GM23248 (cell line): ENCODE measurements around the gene RHBG. TPM values are rescaled to one million over a fixed set of nuclear protein-coding genes. Genes with fewer than 3 reads are reported as not detected.
A peak's percentile ranks its signal among the peaks of the same experiment; 100 is the strongest.

Experiments
- DNase-seq: peaks from one replicate; pipeline ENCODE4 v3.0.0-alpha.2; 2015
- H2AFZ ChIP-seq: fragments of 200-600 bp; sonication (generic); 2 replicates; pipeline ENCODE4 v1.6.1; 2016; ENCODE audit warnings: antibody characterized with exemption
- H3F3A ChIP-seq: fragments of 200-600 bp; sonication (generic); 2 replicates; pipeline ENCODE4 v1.6.1; 2016; ENCODE audit warnings: mild to moderate bottlenecking, antibody characterized with exemption, mixed run types; ENCODE audit not compliant: insufficient read depth
- H3K27ac ChIP-seq: fragments of 200-600 bp; sonication (generic); 2 replicates; pipeline ENCODE4 v1.5.1; 2016; ENCODE audit warnings: mild to moderate bottlenecking
- H3K27me3 ChIP-seq: fragments of 200-600 bp; sonication (generic); replicated peaks from 2 replicates; pipeline ENCODE4 v1.6.1; 2016; ENCODE audit warnings: mild to moderate bottlenecking; ENCODE audit not compliant: insufficient read depth
- H3K36me3 ChIP-seq: fragments of 200-600 bp; sonication (generic); 2 replicates; pipeline ENCODE4 v1.6.1; 2016; ENCODE audit warnings: low read depth, mild to moderate bottlenecking
- H3K4me1 ChIP-seq: fragments of 200-600 bp; sonication (generic); 2 replicates; pipeline ENCODE4 v1.6.1; 2016; ENCODE audit warnings: mild to moderate bottlenecking; ENCODE audit not compliant: insufficient read depth
- H3K4me2 ChIP-seq: fragments of 200-600 bp; sonication (generic); one replicate; pipeline ENCODE4 v1.6.1; 2016; ENCODE audit warnings: mild to moderate bottlenecking; ENCODE audit not compliant: unreplicated experiment
- H3K4me3 ChIP-seq: fragments of 200-600 bp; sonication (generic); 2 replicates; pipeline ENCODE4 v1.5.1; 2016; ENCODE audit warnings: mild to moderate bottlenecking
- H3K79me2 ChIP-seq: fragments of 200-600 bp; sonication (generic); 2 replicates; pipeline ENCODE4 v1.6.1; 2016; ENCODE audit warnings: mild to moderate bottlenecking; ENCODE audit not compliant: insufficient read depth
- H3K9ac ChIP-seq: fragments of 200-600 bp; sonication (generic); 2 replicates; pipeline ENCODE4 v1.6.1; 2016; ENCODE audit warnings: mild to moderate bottlenecking
- H3K9me2 ChIP-seq: fragments of 200-600 bp; sonication (generic); 2 replicates; pipeline ENCODE4 v1.6.1; 2016; ENCODE audit warnings: mixed run types, mild to moderate bottlenecking, moderate library complexity; ENCODE audit not compliant: insufficient read depth
- H3K9me3 ChIP-seq: fragments of 200-600 bp; sonication (generic); one replicate; pipeline ENCODE4 v1.6.1; 2017; ENCODE audit warnings: low read depth
- H4K20me1 ChIP-seq: fragments of 200-600 bp; sonication (generic); 2 replicates; pipeline ENCODE4 v1.6.0; 2016; ENCODE audit not compliant: insufficient read depth
- EZH2 ChIP-seq: fragments of 200-600 bp; sonication (generic); IDR thresholded peaks from 2 replicates; pipeline ENCODE4 v1.6.1; 2018; ENCODE audit warnings: antibody characterized with exemption, mild to moderate bottlenecking; ENCODE audit not compliant: insufficient read depth, poor library complexity, severe bottlenecking
- EZH2phosphoT487 ChIP-seq: fragments of 200-600 bp; sonication (generic); IDR thresholded peaks from 2 replicates; pipeline ENCODE4 v1.6.1; 2018; ENCODE audit warnings: antibody characterized with exemption, moderate library complexity, mild to moderate bottlenecking, low read depth; ENCODE audit not compliant: insufficient read depth
- WGBS, 2 experiments: methylation state at CpG; one replicate each; pipeline ENCODE4 v1.1.6; 2015 to 2017; ENCODE audit warnings: low lambda C conversion rate in 2 of 2, low coverage in 1 of 2; ENCODE audit errors: missing lambda C conversion rate in 2 of 2; 5-methylcytosine and 5-hydroxymethylcytosine counted together
- in situ Hi-C: fragments of 300-500 bp; cut with MboI; formaldehyde crosslinking; loops from 2 replicates; pipeline ENCODE4 v1.15.0; 2020
- polyA plus RNA-seq: library from polyadenylated mRNA; unstranded; fragments of >200 nt; fragmentation: Nextera tagmentation; extraction: Ambion mirVana; gene quantifications from 2 replicates; pipeline ENCODE4 v1.2.1, GENCODE V29; 2016
- total RNA-seq: library from RNA; depleted of rRNA; stranded (reverse); fragments of >200 nt; shearing (Covaris generic); gene quantifications from 2 replicates; pipeline ENCODE4 v1.2.3, GENCODE V29; 2014

RHBG gene
- total and polyA plus RNA-seq, 2 experiments from 2014 or later = not detected

DNA sequence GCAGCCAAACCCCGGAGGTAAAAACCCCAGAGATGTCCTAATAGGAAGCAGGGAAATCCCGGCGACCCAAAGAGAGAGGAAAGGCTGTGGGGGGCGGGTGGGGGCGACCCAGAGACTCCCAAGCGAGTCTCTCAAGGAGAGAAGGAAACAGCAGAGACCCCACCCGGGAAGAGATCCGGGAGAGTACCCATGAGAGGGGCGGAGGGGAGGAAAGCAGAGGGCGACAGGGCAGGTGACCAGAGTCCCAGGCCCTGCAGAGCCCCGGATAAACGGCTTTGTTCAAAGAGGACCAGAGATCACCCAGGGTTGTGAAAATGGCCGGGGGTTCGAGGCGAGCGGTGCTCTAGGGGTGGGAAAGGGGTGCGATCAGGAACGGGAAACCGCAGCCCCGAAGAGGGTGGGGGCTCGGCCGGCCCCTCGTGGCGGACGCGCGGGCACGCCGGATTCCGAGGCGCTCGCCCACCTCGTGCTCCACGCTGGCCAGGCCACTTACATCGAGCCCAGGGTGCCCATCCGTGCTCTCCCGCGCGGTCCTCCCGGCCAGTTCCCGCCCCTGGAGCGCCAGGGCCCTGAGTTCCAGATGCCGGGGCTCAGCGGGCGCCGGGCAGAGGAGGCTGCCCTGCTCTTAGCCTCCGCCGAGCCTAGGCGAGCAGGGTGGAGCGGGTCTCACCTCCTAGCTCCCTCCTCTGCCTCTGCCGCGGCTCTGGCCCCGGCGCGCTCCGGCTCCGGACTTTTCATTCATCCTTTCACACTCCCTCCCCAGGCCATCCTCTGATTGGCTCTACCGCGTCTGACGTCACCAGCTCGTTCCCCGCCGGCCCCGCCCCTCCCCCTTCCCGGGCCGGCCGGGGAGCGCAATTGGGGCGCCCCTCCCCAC, 52.3 kb downstream of the RHBG start:
- in situ Hi-C loops = no loop called here
- H3K4me3 ChIP-seq = peak overlapping the region; percentile 44

DNA sequence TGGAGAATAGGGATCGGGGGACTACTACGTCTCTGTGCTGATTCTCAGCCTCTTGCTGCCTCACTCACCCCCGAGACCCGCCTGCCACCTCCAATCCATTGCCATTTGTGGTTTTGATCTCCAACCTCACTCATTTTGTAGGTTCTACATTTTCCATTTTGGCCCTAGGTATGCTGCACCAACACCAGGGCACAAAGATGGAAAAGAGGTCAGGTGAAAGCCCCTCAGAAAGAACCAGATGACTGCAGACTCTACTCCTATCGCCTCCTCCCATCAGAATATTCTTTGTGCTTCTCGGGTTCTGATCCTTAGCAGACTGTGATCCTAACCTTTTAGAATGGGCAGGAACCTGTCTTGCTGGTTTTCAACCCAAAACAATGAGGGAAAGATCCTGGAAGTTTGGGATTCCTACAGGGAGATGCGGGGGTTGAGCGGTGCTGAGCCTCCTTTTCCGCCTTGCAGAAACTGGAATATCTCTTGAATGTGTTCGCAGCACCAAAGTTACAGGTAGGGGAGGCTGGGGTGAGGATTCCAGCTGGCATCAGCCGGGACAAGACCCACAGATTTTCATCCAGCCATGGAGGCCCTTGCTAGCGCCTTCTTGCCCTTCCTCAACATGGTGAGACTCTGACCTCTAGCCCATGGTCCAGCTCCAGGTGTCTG, 53.1 kb downstream of the RHBG start:
- Histone ChIP-seq H3K4me1 (no peaks in the 10 kb centered on the region), H3K27ac (no peak overlapping the region), H3K4me3 (peak overlapping the region; percentile 44), H2AFZ (peak overlapping the region; percentile 23; the same call in 1 of the 2 replicates), H4K20me1 (no peaks in the 10 kb centered on the region), H3K4me2 (peak overlapping the region; percentile 25), H3F3A (no peaks in the 10 kb centered on the region), H3K27me3 (peaks cover 94% of the 10 kb centered on the region), H3K79me2 (no peaks in the 10 kb centered on the region), H3K9me3 (no peaks in the 10 kb centered on the region), H3K9ac (no peak overlapping the region), H3K9me2 (no peaks in the 10 kb centered on the region), H3K36me3 (no peaks in the 10 kb centered on the region)
- DNase-seq = no peak
- in situ Hi-C loops = no loop called here
- 8% methylated on average over 12 of the region's 12 CpGs for WGBS, 2 experiments
- TF ChIP-seq EZH2phosphoT487 = no peak; the same call in 1 of the 2 replicates
- peak; percentile 69 for TF ChIP-seq EZH2

More for the DNA sequence above, 52.3 kb downstream of the RHBG start:
- peak; percentile 82 for DNase-seq
- H3K27ac ChIP-seq = no peak overlapping the region
- no peaks in the 10 kb centered on the region for H3K9me2 ChIP-seq
- H3K9me3 ChIP-seq = no peaks in the 10 kb centered on the region
- H3K9ac ChIP-seq = no peak overlapping the region
- TF ChIP-seq EZH2phosphoT487 (no peak; the same call in none of the 2 replicates), EZH2 (no peak)
- peak overlapping the region; percentile 23; the same call in 1 of the 2 replicates for H2AFZ ChIP-seq
- H4K20me1 ChIP-seq = no peaks in the 10 kb centered on the region
- H3K36me3 ChIP-seq = no peaks in the 10 kb centered on the region
- WGBS, 2 experiments = 9% methylated on average over 45 to 69 of the region's 69 CpGs
- H3F3A ChIP-seq = no peaks in the 10 kb centered on the region
- H3K4me2 ChIP-seq = peak overlapping the region; percentile 25
- no peaks in the 10 kb centered on the region for H3K4me1 ChIP-seq
- H3K27me3 ChIP-seq = peaks cover 94% of the 10 kb centered on the region
- no peaks in the 10 kb centered on the region for H3K79me2 ChIP-seq

DNA sequence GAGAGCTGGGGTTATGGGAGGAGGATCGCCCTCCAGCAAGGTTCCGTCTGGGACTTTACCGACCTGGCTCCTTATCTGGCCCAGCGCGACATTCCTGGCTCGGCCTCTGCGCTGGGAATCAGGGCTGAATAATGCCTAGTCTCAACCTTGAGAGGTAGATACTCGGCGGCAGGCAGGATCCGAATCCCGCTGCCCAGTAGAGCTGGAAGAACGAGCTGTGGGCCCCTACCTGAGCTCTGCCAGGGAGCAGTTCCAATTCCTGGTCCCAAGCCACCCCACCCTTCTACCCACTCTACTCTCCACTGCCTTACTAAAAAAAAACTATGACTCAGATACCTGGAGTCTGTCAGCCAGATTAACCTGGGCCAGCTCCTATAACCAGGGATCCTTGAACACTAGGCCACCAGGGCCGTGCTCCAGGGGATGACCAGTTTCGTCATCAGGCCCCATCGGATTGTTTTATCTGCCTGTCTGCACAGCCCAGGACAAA, 53.6 kb downstream of the RHBG start:
- 8 to 11% methylated on average over 14 to 15 of the region's 15 CpGs for WGBS, 2 experiments
- Histone ChIP-seq H3K4me1 (no peaks in the 10 kb centered on the region), H3K9me2 (no peaks in the 10 kb centered on the region), H2AFZ (no peak overlapping the region), H4K20me1 (no peaks in the 10 kb centered on the region), H3K9ac (no peak overlapping the region), H3K27me3 (peaks cover 94% of the 10 kb centered on the region), H3K36me3 (no peaks in the 10 kb centered on the region), H3K79me2 (no peaks in the 10 kb centered on the region), H3K27ac (no peak overlapping the region), H3F3A (no peaks in the 10 kb centered on the region), H3K4me3 (no peak overlapping the region), H3K4me2 (no peak overlapping the region), H3K9me3 (no peaks in the 10 kb centered on the region)
- in situ Hi-C loops = no loop called here
- TF ChIP-seq EZH2 (no peak), EZH2phosphoT487 (no peak)
- DNase-seq = no peak

DNA sequence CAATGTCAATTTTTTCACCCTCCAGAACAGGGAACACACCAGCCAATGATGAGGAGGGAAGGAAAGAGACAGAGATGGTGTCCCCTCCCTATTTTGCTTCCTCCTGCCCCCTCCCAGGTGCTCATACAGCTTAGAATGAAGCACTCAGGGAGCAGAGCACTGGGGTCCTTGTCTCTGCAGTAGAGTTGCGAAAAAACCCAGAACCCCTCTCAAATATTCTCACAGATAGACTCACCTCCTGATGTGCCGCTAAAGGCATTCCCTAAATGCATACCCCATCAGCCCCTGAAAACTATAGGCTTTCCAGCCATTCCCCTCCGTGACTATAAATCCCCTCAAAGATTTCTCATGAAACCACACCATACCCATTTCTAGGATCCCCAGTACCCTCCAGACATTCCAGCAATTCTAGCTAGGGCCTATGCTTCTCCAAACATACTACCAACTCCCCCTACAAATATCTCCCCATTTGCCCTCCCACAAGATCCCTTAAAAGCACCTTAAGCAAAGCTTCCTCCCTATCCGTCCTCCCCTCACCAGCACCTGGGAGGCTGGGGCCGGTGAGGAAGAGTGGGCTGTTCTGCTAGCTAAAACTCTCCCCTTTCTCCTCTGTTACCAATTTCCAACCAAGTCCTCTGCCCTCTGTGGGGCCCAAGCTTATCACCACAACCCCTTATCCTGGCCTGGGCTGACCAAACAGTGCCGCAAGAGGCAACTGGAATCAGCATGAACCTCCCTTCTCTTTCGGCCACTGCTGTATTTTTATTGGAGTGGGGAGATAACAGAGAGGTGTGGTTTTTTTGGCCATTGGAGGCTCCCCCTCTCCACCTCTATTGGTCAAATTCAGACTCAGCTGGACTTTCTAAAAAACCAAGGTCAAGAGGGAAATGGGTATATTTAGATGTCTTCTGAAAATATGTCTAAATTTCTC, 54.7 kb downstream of the RHBG start:
- in situ Hi-C loops = no loop called here
- H3K79me2 ChIP-seq = no peaks in the 10 kb centered on the region
- no peaks in the 10 kb centered on the region for H3K36me3 ChIP-seq
- no peak overlapping the region for H3K4me3 ChIP-seq
- peaks cover 95% of the 10 kb centered on the region for H3K27me3 ChIP-seq
- no peaks in the 10 kb centered on the region for H3K4me1 ChIP-seq
- no peaks in the 10 kb centered on the region for H4K20me1 ChIP-seq
- TF ChIP-seq EZH2 (peak; percentile 56), EZH2phosphoT487 (no peak)
- no peak overlapping the region for H3K9ac ChIP-seq
- 36% methylated on average over 7 of the region's 7 CpGs for WGBS, 2 experiments
- H3K9me3 ChIP-seq = no peaks in the 10 kb centered on the region
- H3F3A ChIP-seq = no peaks in the 10 kb centered on the region
- DNase-seq = no peak
- H3K4me2 ChIP-seq = no peak overlapping the region
- H2AFZ ChIP-seq = no peak overlapping the region
- H3K27ac ChIP-seq = no peak overlapping the region
- H3K9me2 ChIP-seq = no peaks in the 10 kb centered on the region
